Lower leg skin (tissue), 3 donors: ENCODE measurements around the gene VSIR.

Source experiments
- POLR2A ChIP-seq, 2 donors: fragments of 450-650 bp; IDR thresholded peaks; one replicate each; pipeline ENCODE4 v1.6.1; 2016 to 2017; ENCODE audit warnings: antibody characterized with exemption in 2 of 2, mild to moderate bottlenecking in 1 of 2, moderate library complexity in 1 of 2
- TF ChIP-seq, protein P1 (sequence below), 3 donors: fragments of 450-650 bp; IDR thresholded peaks; one replicate each; pipeline ENCODE4 v1.5.1; 2016; ENCODE audit warnings: antibody characterized with exemption in 3 of 3, mild to moderate bottlenecking in 3 of 3, moderate library complexity in 2 of 3

DNA sequence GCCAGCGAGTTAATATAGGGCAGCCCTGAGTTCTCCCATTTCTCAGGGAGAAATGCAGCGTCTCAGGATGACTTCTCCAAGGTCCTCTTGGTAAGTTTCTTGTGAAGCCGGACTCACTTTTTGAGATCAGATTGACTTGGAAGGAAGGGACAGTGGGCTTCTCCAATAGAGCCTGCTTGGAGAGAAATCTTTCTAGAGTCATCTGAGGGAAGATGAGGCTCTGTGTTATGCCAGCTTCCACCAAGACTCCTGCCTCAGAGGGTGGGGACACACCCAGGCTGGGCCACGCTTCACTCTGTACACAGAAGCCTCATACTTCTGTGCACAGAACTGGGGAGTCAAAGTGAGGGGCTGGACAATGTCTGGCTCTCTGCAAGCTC, 59.3 kb downstream of the VSIR start:
- TF ChIP-seq, protein P1, sequence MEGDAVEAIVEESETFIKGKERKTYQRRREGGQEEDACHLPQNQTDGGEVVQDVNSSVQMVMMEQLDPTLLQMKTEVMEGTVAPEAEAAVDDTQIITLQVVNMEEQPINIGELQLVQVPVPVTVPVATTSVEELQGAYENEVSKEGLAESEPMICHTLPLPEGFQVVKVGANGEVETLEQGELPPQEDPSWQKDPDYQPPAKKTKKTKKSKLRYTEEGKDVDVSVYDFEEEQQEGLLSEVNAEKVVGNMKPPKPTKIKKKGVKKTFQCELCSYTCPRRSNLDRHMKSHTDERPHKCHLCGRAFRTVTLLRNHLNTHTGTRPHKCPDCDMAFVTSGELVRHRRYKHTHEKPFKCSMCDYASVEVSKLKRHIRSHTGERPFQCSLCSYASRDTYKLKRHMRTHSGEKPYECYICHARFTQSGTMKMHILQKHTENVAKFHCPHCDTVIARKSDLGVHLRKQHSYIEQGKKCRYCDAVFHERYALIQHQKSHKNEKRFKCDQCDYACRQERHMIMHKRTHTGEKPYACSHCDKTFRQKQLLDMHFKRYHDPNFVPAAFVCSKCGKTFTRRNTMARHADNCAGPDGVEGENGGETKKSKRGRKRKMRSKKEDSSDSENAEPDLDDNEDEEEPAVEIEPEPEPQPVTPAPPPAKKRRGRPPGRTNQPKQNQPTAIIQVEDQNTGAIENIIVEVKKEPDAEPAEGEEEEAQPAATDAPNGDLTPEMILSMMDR (IDR thresholded peaks at IDR 0.05) = no peak
- TF ChIP-seq POLR2A (IDR thresholded peaks at IDR 0.05) = no peak
